ENCODE measurements around the gene SLC47A1. TPM values are rescaled to one million over a fixed set of nuclear protein-coding genes. Genes with fewer than 3 reads are reported as not detected.

SLC47A1 gene, protein sequence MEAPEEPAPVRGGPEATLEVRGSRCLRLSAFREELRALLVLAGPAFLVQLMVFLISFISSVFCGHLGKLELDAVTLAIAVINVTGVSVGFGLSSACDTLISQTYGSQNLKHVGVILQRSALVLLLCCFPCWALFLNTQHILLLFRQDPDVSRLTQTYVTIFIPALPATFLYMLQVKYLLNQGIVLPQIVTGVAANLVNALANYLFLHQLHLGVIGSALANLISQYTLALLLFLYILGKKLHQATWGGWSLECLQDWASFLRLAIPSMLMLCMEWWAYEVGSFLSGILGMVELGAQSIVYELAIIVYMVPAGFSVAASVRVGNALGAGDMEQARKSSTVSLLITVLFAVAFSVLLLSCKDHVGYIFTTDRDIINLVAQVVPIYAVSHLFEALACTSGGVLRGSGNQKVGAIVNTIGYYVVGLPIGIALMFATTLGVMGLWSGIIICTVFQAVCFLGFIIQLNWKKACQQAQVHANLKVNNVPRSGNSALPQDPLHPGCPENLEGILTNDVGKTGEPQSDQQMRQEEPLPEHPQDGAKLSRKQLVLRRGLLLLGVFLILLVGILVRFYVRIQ
- total RNA-seq (2014; rRNA removed; shearing (Covaris generic)) (1.9 and 7.0 TPM in 2 replicates), polyA plus RNA-seq (2016; fragmentation: Nextera tagmentation; extraction: Ambion mirVana) (0.76 and 1.1 TPM in 2 replicates)

DNA sequence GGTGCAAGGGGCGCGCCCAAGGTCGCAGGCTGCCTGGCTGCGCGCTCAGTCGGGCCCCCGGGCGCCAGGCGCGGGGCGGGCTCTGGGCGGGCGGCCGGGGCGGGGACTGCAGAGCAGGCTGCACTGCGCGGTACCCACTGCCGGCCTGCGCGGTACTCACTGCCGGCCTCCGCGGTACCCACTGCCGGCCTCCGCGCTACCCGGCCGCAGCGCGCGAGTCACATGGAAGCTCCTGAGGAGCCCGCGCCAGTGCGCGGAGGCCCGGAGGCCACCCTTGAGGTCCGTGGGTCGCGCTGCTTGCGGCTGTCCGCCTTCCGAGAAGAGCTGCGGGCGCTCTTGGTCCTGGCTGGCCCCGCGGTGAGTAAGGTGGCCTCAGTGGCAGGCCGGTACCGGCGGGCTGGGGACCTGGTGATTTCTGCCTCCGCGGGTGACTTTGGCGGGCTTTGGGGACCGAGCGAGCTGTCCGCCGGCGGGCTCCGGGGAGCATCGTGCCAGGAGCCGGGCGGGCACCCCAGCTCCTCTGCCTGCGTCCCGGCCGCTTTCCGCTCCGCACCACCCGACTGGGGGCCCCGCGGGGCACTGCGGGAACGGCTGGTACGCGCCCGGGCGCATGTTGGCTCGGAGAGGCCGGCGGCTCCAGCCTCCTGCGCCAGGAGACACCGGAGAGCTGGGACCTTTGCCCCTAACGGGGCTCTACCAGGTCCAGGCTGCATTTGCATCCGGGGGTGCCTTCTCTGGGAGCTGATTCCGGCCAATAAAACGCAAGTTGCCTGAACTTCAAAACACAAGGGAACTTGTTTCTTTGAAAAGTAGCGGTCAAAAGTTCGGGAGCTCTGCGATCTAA, at the start of gene SLC47A1:
Gene SLC47A1 (plus strand): TSS at position 137 of the 844 bp plus-strand sequence. CDS start 86 bp downstream, at position 223.
- Histone ChIP-seq H2AFZ (peak within 1 kb of the TSS; percentile 80), H3K79me2 (ENCODE audit: insufficient read depth) (no peaks in the 10 kb centered on the region), H3K9ac (no peak within 1 kb of the TSS), H3K9me3 (ENCODE audit: low read depth) (no peaks in the 10 kb centered on the region), H3K36me3 (ENCODE audit: low read depth) (no peaks in the 10 kb centered on the region), H3K4me1 (ENCODE audit: insufficient read depth) (no peaks in the 10 kb centered on the region), H3K4me2 (ENCODE audit: unreplicated experiment) (peak within 1 kb of the TSS; percentile 81), H3F3A (ENCODE audit: insufficient read depth) (no peaks in the 10 kb centered on the region), H3K4me3 (peak within 1 kb of the TSS; percentile 66), H4K20me1 (ENCODE audit: insufficient read depth) (no peaks in the 10 kb centered on the region), H3K9me2 (ENCODE audit: insufficient read depth) (no peaks in the 10 kb centered on the region), H3K27ac (no peak within 1 kb of the TSS), H3K27me3 (replicated peaks; ENCODE audit: insufficient read depth) (no peaks in the 10 kb centered on the region; the same call in 1 of the 2 replicates)
- WGBS, 2 experiments (ENCODE audit: low coverage in 1 of 2, low lambda C conversion rate in 2 of 2, missing lambda C conversion rate in 2 of 2), result 3 to 4% methylated on average over 67 to 74 of the region's 87 CpGs
- in situ Hi-C loops (cut with MboI), result no loop called here
- TF ChIP-seq EZH2phosphoT487 (IDR thresholded peaks at IDR 0.05; ENCODE audit: insufficient read depth, low read depth) (no peak), EZH2 (IDR thresholded peaks at IDR 0.05; ENCODE audit: insufficient read depth, poor library complexity, severe bottlenecking) (peak; percentile 25)
- peak; percentile 61 for DNase-seq

- Histone ChIP-seq H4K20me1 (ENCODE audit: insufficient read depth) (no peaks in the 10 kb centered on the region), H3K4me1 (ENCODE audit: insufficient read depth) (peaks cover 13% of the 10 kb centered on the region), H3K4me2 (ENCODE audit: unreplicated experiment) (no peak overlapping the region), H3K27me3 (replicated peaks; ENCODE audit: insufficient read depth) (no peaks in the 10 kb centered on the region), H3K79me2 (ENCODE audit: insufficient read depth) (no peaks in the 10 kb centered on the region), H3K36me3 (ENCODE audit: low read depth) (no peaks in the 10 kb centered on the region), H3K4me3 (no peak overlapping the region), H2AFZ (no peak overlapping the region), H3K9me2 (ENCODE audit: insufficient read depth) (no peaks in the 10 kb centered on the region), H3K9me3 (ENCODE audit: low read depth) (no peaks in the 10 kb centered on the region), H3K9ac (no peak overlapping the region), H3F3A (ENCODE audit: insufficient read depth) (peaks cover 16% of the 10 kb centered on the region), H3K27ac (no peak overlapping the region)
- in situ Hi-C loops (cut with MboI), result no loop called here
- no peak for DNase-seq
- 36 to 38% methylated on average over 3 of the region's 3 CpGs for WGBS, 2 experiments (ENCODE audit: low coverage in 1 of 2, low lambda C conversion rate in 2 of 2, missing lambda C conversion rate in 2 of 2)
- TF ChIP-seq EZH2 (IDR thresholded peaks at IDR 0.05; ENCODE audit: insufficient read depth, poor library complexity, severe bottlenecking) (no peak), EZH2phosphoT487 (IDR thresholded peaks at IDR 0.05; ENCODE audit: insufficient read depth, low read depth) (no peak)
Measured at GRCh38 chr17:19485800-19486340, 47.8 kb upstream of the SLC47A1 start.

GRCh38 chr17:19486351-19487023, 47.2 kb upstream of the SLC47A1 start:
- H2AFZ ChIP-seq, result no peak overlapping the region

More at GRCh38 chr17:19486351-19487023, 47.2 kb upstream of the SLC47A1 start:
- Histone ChIP-seq H3K79me2 (ENCODE audit: insufficient read depth) (no peaks in the 10 kb centered on the region), H3K4me1 (ENCODE audit: insufficient read depth) (peaks cover 13% of the 10 kb centered on the region), H3K27ac (no peak overlapping the region), H3F3A (ENCODE audit: insufficient read depth) (peaks cover 16% of the 10 kb centered on the region), H3K9ac (no peak overlapping the region), H3K9me3 (ENCODE audit: low read depth) (no peaks in the 10 kb centered on the region), H3K4me3 (no peak overlapping the region), H3K9me2 (ENCODE audit: insufficient read depth) (no peaks in the 10 kb centered on the region), H3K36me3 (ENCODE audit: low read depth) (no peaks in the 10 kb centered on the region), H3K4me2 (ENCODE audit: unreplicated experiment) (no peak overlapping the region), H3K27me3 (replicated peaks; ENCODE audit: insufficient read depth) (no peaks in the 10 kb centered on the region), H4K20me1 (ENCODE audit: insufficient read depth) (no peaks in the 10 kb centered on the region)
- 94% methylated on average over 13 of the region's 13 CpGs for WGBS, 2 experiments (ENCODE audit: low coverage in 1 of 2, low lambda C conversion rate in 2 of 2, missing lambda C conversion rate in 2 of 2)
- in situ Hi-C loops (cut with MboI), result no loop called here
- no peak for DNase-seq
- TF ChIP-seq EZH2phosphoT487 (IDR thresholded peaks at IDR 0.05; ENCODE audit: insufficient read depth, low read depth) (no peak), EZH2 (IDR thresholded peaks at IDR 0.05; ENCODE audit: insufficient read depth, poor library complexity, severe bottlenecking) (no peak)

Measured in GM23248 (cell line).